Kidney epithelial cell (primary cell): ENCODE data around the gene KRT80. TPM values are rescaled to one million over a fixed set of nuclear protein-coding genes. Genes with fewer than 3 reads are reported as not detected.

Experiments
- DNase-seq: peaks from one replicate; pipeline ENCODE4 v3.0.0-alpha.2; 2010; ENCODE audit warnings: low read depth
- H3K27me3 ChIP-seq: 2 replicates; pipeline ENCODE4 v1.6.0; 2011; ENCODE audit warnings: low read length; ENCODE audit not compliant: control insufficient read depth, insufficient read depth
- H3K36me3 ChIP-seq: 2 replicates; pipeline ENCODE4 v1.5.1; 2011; ENCODE audit warnings: low read length; ENCODE audit not compliant: control insufficient read depth, insufficient read depth
- H3K4me3 ChIP-seq: 2 replicates; pipeline ENCODE4 v1.5.1; 2011; ENCODE audit warnings: low read depth, mild to moderate bottlenecking, control low read depth, low read length
- total RNA-seq: library from RNA; depleted of rRNA; stranded (reverse); fragments of >200 nt; gene quantifications from 2 replicates; pipeline ENCODE4 v1.2.3, GENCODE V29; 2015
- TF ChIP-seq, protein P1 (sequence below): IDR thresholded peaks from 2 replicates; pipeline ENCODE4 v1.5.1; 2011; ENCODE audit warnings: mild to moderate bottlenecking, moderate library complexity, low read length, control low read depth, inconsistent platforms; ENCODE audit not compliant: insufficient read depth, poor library complexity, severe bottlenecking

The KRT80 gene
- total RNA-seq, 1 donor from 2014 or later = 19.4 TPM

DNA sequence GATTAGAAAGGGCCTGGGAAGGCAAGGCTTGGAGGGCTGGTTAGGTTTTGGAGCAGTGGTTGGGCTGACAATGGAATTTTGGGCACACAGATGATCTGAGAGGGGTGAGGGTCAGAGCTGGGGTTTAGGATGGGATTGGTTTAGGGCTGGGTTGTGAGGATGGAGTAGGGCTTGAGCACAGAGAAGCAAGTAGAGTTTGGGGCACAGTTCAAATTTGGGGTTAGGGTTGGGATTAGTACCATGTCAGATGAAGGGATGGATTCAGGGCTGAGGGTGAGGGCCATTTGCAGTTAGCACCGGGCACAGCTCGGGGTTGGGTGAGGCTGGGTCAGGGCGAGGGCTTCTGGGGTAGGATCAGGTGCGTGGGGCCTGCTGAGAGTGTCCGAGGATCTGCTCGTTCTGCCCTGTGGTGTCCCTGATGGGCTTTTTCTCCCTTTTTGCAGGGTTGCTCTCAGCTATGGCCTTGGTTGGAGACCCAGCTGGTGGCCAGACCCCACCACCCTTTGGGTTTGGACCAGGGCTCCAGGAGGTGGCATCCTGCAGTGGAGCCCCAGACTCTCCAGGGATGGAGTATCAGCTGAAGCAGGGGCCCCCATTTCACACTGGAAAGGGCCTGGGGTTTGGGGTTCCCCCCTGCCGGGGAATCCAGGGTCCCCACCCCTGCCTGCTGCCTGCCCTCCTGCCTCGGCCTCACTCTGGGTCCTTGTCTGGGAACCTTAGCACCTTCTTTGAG lies 45.6 kb downstream of the KRT80 start:
- TF ChIP-seq, protein P1, sequence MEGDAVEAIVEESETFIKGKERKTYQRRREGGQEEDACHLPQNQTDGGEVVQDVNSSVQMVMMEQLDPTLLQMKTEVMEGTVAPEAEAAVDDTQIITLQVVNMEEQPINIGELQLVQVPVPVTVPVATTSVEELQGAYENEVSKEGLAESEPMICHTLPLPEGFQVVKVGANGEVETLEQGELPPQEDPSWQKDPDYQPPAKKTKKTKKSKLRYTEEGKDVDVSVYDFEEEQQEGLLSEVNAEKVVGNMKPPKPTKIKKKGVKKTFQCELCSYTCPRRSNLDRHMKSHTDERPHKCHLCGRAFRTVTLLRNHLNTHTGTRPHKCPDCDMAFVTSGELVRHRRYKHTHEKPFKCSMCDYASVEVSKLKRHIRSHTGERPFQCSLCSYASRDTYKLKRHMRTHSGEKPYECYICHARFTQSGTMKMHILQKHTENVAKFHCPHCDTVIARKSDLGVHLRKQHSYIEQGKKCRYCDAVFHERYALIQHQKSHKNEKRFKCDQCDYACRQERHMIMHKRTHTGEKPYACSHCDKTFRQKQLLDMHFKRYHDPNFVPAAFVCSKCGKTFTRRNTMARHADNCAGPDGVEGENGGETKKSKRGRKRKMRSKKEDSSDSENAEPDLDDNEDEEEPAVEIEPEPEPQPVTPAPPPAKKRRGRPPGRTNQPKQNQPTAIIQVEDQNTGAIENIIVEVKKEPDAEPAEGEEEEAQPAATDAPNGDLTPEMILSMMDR = no peak
- no peaks in the 10 kb centered on the region for H3K36me3 ChIP-seq
- H3K4me3 ChIP-seq = no peak overlapping the region
- DNase-seq = no peak
- no peaks in the 10 kb centered on the region for H3K27me3 ChIP-seq

DNA sequence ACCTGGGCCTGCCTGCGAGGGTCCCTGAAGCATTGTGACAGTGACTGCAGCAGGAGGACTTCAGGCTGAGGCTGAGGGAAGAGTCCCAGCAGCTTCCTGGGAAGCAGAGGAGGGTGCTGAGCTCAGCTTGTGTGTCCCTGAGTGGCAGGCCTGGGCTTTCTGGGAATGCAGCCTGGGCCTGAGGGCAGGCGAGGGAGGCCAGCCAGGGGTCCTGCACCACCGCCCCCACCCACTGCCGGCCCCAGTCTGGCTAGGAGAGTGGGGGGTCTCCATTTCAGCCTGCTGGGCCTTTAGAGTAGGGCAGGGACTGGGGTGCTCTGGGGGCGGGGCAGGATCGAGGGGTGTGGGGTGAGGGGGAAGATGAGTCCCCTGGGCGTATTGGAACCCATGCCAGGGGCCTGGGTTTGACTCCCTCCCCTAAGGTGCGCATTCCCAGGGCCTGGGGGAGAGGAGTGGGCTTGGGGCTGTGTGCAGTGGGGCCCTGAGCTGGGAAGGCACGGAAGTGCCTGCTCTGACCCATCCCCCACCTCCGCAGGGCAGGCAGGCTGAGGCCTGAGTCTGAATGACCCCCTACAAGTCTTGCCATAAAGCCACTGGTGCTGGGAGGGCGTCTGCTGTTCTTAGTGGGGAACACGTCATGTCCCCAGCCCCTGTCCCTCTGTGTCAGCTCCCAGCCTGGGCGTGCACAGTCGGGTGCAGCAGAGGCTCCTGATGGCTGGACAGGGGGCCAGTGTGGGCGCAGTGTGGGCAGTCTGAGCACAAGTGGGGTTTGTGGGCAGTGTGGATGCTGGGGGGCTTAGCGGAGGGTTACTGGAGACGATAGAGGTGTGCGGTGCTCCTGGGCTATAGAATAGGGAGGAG lies 46.4 kb downstream of the KRT80 start:
- no peak for DNase-seq
- Histone ChIP-seq H3K4me3 (no peak overlapping the region), H3K36me3 (no peaks in the 10 kb centered on the region), H3K27me3 (no peaks in the 10 kb centered on the region)
- TF ChIP-seq, protein P1 = no peak

DNA sequence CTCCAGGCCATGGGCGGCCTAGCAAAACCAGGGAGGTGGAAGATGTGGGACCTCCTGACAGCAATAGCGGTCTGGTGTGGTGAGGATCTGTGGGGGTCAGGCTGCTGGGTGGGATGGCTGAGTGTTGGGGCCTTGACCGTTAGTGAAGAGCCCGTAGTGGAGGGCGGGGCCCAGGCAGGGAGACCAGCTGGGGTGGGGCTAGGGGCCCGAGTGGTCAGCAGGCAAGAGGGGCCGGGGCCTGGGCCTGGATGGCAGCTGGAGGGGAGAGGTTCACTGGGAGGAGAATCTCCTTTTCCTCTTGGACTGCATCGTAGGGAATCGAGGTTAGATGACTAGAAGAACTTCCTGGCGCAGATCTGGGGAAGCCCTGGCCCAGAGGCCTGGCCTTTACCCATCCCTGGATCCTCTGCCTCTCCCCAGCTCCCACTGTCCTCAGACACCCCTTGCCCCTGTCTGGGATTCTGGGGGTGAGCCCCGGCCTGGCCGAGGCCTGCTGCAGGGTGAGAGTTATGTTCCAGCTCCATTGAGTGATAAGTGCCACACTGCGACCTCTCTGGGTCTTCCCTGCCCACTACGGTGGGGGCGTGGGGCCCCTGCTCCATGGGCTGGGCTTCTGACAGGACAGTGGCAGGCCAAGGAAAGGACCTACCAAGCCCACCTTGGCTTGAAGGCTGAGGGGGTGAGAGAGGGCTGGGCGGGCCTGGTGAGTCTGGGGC lies 47.1 kb downstream of the KRT80 start:
- Histone ChIP-seq H3K36me3 (no peaks in the 10 kb centered on the region), H3K4me3 (no peak overlapping the region), H3K27me3 (no peaks in the 10 kb centered on the region)
- TF ChIP-seq, protein P1 = no peak
- DNase-seq = no peak

DNA sequence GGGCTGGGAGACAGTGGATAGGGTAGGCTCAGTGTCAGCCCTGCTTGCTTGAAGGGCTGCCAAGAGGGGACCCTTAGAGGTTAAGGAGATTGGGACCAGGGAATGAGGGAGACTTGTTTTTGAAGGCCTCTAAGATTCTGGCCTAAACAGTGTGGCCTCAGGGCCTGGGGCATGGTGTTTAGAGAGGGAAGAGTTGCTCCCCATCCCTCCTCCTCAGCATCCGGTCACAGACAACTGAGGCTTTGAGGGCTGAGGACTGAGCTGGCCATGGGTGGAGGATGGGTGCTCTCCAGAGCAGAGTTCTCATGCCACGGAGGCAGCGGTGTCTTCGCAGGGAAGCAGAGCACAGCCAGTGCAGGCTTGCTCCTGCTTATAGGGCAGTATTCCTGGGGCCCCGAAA lies 49.4 kb downstream of the KRT80 start:
- no peaks in the 10 kb centered on the region for H3K36me3 ChIP-seq
- TF ChIP-seq, protein P1 = no peak
- H3K4me3 ChIP-seq = no peak overlapping the region
- no peaks in the 10 kb centered on the region for H3K27me3 ChIP-seq
- DNase-seq = no peak

DNA sequence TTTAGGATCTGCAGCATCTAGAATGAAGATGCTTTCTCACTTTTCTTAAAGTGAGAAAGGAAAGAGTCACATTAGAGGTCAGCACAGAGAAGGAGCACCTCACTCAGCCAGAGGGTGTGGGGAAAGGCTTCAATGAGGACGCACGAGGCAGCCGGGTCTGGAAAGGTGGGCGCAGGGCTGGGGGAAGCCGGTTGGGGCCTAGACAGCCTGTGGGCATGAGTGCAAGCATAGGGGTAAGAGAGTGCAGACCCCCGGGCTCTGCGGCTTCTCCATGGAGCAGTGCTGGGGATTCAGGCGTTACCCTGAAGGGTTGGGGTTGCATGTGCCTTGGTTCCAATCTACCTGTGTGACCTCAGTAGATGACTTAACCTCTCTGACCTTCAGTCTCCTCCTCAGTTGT lies 49.9 kb downstream of the KRT80 start:
- no peaks in the 10 kb centered on the region for H3K27me3 ChIP-seq
- TF ChIP-seq, protein P1 = no peak
- no peaks in the 10 kb centered on the region for H3K36me3 ChIP-seq
- no peak for DNase-seq
- H3K4me3 ChIP-seq = no peak overlapping the region
